H1 (cell line): ENCODE measurements around the gene EPX. TPM values are rescaled to one million over a fixed set of nuclear protein-coding genes. Genes with fewer than 3 reads are reported as not detected.

Experiments used
- CTCF ChIA-PET: fragments of 300-600 bp; sonication (Branson Sonifier 250); formaldehyde crosslinking; loops from one replicate; lab custom pipeline; 2021; ENCODE audit not compliant: partially characterized antibody; lab: Charles Lee
- POLR2A ChIA-PET: fragments of 300-600 bp; sonication (Branson Sonifier 250); formaldehyde crosslinking; loops from one replicate; lab custom pipeline; 2021; ENCODE audit warnings: inconsistent platforms; ENCODE audit not compliant: partially characterized antibody; lab: Charles Lee
- DNase-seq, 2 experiments: peaks; one replicate each; pipeline versions ENCODE4 v3.0.0 to v3.0.0-alpha.2; 2010 to 2022; ENCODE audit warnings: low spot score in 2 of 2, low read depth in 1 of 2, mixed read lengths in 1 of 2
- FAIRE-seq: peaks from 2 replicates; lab custom pipeline; 2011; peaks lifted over from hg19 to GRCh38; lab: Jason Lieb, UNC
- H2AFZ ChIP-seq: 2 replicates; pipeline ENCODE4 v1.8.1; 2012; ENCODE audit warnings: low read length, inconsistent platforms
- H2AK5ac ChIP-seq: 2 replicates; pipeline ENCODE4 v1.6.1; 2013; ENCODE audit warnings: low read depth, low read length
- H2BK120ac ChIP-seq: replicated peaks from 2 replicates; pipeline ENCODE3; 2013; ENCODE audit warnings: low read depth, low read length, inconsistent platforms
- H2BK12ac ChIP-seq: 2 replicates; pipeline ENCODE4 v1.6.1; 2013; ENCODE audit warnings: low read depth, low read length
- H2BK15ac ChIP-seq: 2 replicates; pipeline ENCODE4 v1.6.1; 2013; ENCODE audit warnings: low read length
- H2BK20ac ChIP-seq: 2 replicates; pipeline ENCODE4 v1.6.1; 2013; ENCODE audit warnings: low read length
- H2BK5ac ChIP-seq: 2 replicates; pipeline ENCODE4 v1.6.1; 2013; ENCODE audit warnings: low read depth, low read length
- H3K14ac ChIP-seq: 2 replicates; pipeline ENCODE4 v1.6.1; 2013; ENCODE audit warnings: inconsistent platforms; ENCODE audit not compliant: insufficient read length
- H3K18ac ChIP-seq: 2 replicates; pipeline ENCODE4 v1.6.1; 2013; ENCODE audit warnings: low read length; ENCODE audit errors: extremely low read depth
- H3K23ac ChIP-seq: 2 replicates; pipeline ENCODE4 v1.6.1; 2013; ENCODE audit warnings: inconsistent platforms; ENCODE audit not compliant: insufficient read length
- H3K23me2 ChIP-seq: 2 replicates; pipeline ENCODE4 v1.6.1; 2013; ENCODE audit warnings: low read depth, low read length
- H3K27ac ChIP-seq: 2 replicates; pipeline ENCODE4 v1.6.1; 2011; ENCODE audit warnings: low read depth, low read length, inconsistent platforms
- H3K27me3 ChIP-seq, 4 experiments: replicated peaks in 1 of 4; 1 replicate in 1 of 4; 2 replicates in 3 of 4; pipeline versions ENCODE4 v1.6.1 to v1.8.1; 2011 to 2013; ENCODE audit warnings: low read length in 3 of 4, mild to moderate bottlenecking in 3 of 4, inconsistent platforms in 2 of 4, mixed read lengths in 2 of 4, moderate library complexity in 1 of 4; ENCODE audit not compliant: control insufficient read depth in 3 of 4, insufficient read depth in 3 of 4; ENCODE audit errors: extremely low read depth in 1 of 4
- H3K36me3 ChIP-seq, 4 experiments: 2 replicates each; pipeline versions ENCODE4 v1.6.1 to v1.8.1; 2011 to 2013; ENCODE audit warnings: mild to moderate bottlenecking in 4 of 4, low read length in 3 of 4, moderate library complexity in 2 of 4, control low read depth in 1 of 4, inconsistent platforms in 1 of 4; ENCODE audit not compliant: insufficient read depth in 4 of 4, control insufficient read depth in 2 of 4
- H3K4ac ChIP-seq: replicated peaks from 2 replicates; pipeline ENCODE3; 2013; ENCODE audit warnings: low read length, low read depth, mixed read lengths, inconsistent platforms; ENCODE audit not compliant: insufficient read length
- H3K4me1 ChIP-seq, 4 experiments: replicated peaks in 1 of 4; 1 replicate in 1 of 4; 2 replicates in 3 of 4; pipeline versions ENCODE4 v1.6.1 to v1.8.1; 2011 to 2013; ENCODE audit warnings: low read length in 3 of 4, inconsistent platforms in 2 of 4, mixed read lengths in 1 of 4; ENCODE audit not compliant: insufficient read depth in 4 of 4, control insufficient read depth in 3 of 4
- H3K4me2 ChIP-seq, 2 experiments: 2 replicates each; pipeline versions ENCODE4 v1.6.1 to v1.8.1; 2011 to 2013; ENCODE audit warnings: low read depth in 2 of 2, low read length in 2 of 2, control low read depth in 1 of 2, inconsistent platforms in 1 of 2, mild to moderate bottlenecking in 1 of 2; ENCODE audit not compliant: insufficient read depth in 1 of 2
- H3K4me3 ChIP-seq, 4 experiments: fragments of 200-600, 300-600 bp in 1 of 4; sonication (generic), shearing (Covaris generic), sonication (Bioruptor Twin) in 1 of 4; 2 replicates each; pipeline versions ENCODE4 v1.5.1 to v1.8.1; 2011 to 2016; ENCODE audit warnings: low read length in 4 of 4, low read depth in 3 of 4, control low read depth in 2 of 4, inconsistent platforms in 2 of 4, mild to moderate bottlenecking in 2 of 4, mixed read lengths in 1 of 4, moderate library complexity in 1 of 4; ENCODE audit not compliant: insufficient read depth in 2 of 4; ENCODE audit errors: extremely low read depth in 1 of 4
- H3K56ac ChIP-seq: replicated peaks from 2 replicates; pipeline ENCODE3; 2013; ENCODE audit warnings: low read depth, mild to moderate bottlenecking, mixed read lengths, low read length, inconsistent platforms; ENCODE audit not compliant: insufficient read length
- H3K79me1 ChIP-seq: 2 replicates; pipeline ENCODE4 v1.6.1; 2013; ENCODE audit warnings: low read depth, low read length, control low read depth
- H3K79me2 ChIP-seq, 2 experiments: 2 replicates each; pipeline versions ENCODE4 v1.6.1 to v1.8.1; 2012 to 2013; ENCODE audit warnings: low read length in 2 of 2, mild to moderate bottlenecking in 2 of 2, inconsistent platforms in 1 of 2; ENCODE audit not compliant: insufficient read depth in 2 of 2, control insufficient read depth in 1 of 2
- H3K9ac ChIP-seq, 4 experiments: replicated peaks in 1 of 4; 1 replicate in 1 of 4; 2 replicates in 3 of 4; pipeline versions ENCODE4 v1.6.1 to v1.8.1; 2011 to 2013; ENCODE audit warnings: low read depth in 3 of 4, low read length in 3 of 4, control low read depth in 2 of 4, mild to moderate bottlenecking in 2 of 4, moderate library complexity in 2 of 4, inconsistent platforms in 1 of 4; ENCODE audit errors: extremely low read depth in 1 of 4
- H3K9me3 ChIP-seq, 2 experiments: 2 replicates each; pipeline versions ENCODE4 v1.6.1 to v1.8.1; 2012 to 2013; ENCODE audit warnings: mild to moderate bottlenecking in 2 of 2, moderate library complexity in 2 of 2, control low read depth in 1 of 2, inconsistent platforms in 1 of 2, low read depth in 1 of 2, low read length in 1 of 2, mixed read lengths in 1 of 2; ENCODE audit not compliant: insufficient read depth in 2 of 2
- H4K20me1 ChIP-seq, 2 experiments: replicated peaks in 1 of 2; 2 replicates each; pipeline versions ENCODE3 to v1.8.1; 2011 to 2013; ENCODE audit warnings: inconsistent platforms in 2 of 2, low read length in 2 of 2, mild to moderate bottlenecking in 1 of 2; ENCODE audit not compliant: insufficient read depth in 2 of 2, control insufficient read depth in 1 of 2
- H4K5ac ChIP-seq: 2 replicates; pipeline ENCODE4 v1.6.1; 2013; ENCODE audit warnings: low read length, low read depth, mixed read lengths, inconsistent platforms; ENCODE audit not compliant: insufficient read length
- H4K8ac ChIP-seq: 2 replicates; pipeline ENCODE4 v1.8.0; 2013; ENCODE audit warnings: mild to moderate bottlenecking, moderate library complexity, low read length, inconsistent platforms; ENCODE audit not compliant: insufficient read depth; ENCODE audit errors: extremely low read depth
- H4K91ac ChIP-seq: replicated peaks from 2 replicates; pipeline ENCODE3; 2013; ENCODE audit warnings: low read length, mixed read lengths, inconsistent platforms; ENCODE audit not compliant: insufficient read length
- CTBP2 ChIP-seq: IDR thresholded peaks from 2 replicates; pipeline ENCODE4 v1.7.0; 2011; ENCODE audit warnings: borderline replicate concordance, mild to moderate bottlenecking, moderate library complexity, mixed read lengths, low read length; ENCODE audit not compliant: insufficient read depth, insufficient read length
- EZH2 ChIP-seq: fragments of 200-600 bp; sonication (generic); IDR thresholded peaks from 2 replicates; pipeline ENCODE4 v1.7.1; 2012; ENCODE audit warnings: low read depth, mild to moderate bottlenecking, moderate library complexity, low read length, inconsistent platforms; ENCODE audit not compliant: severe bottlenecking
- FOSL1 ChIP-seq: IDR thresholded peaks from 2 replicates; pipeline ENCODE4 v1.6.1; 2011; ENCODE audit warnings: mild to moderate bottlenecking, low read depth, low read length, moderate library complexity; ENCODE audit not compliant: insufficient read depth
- HDAC6 ChIP-seq: IDR thresholded peaks from one replicate; pipeline ENCODE4 v1.7.1; 2012; ENCODE audit warnings: low read depth, mild to moderate bottlenecking, inconsistent platforms, low read length, moderate library complexity
- RAD21 ChIP-seq, 2 experiments: IDR thresholded peaks in 1 of 2; conservative IDR thresholded peaks in 1 of 2; 2 replicates each; pipeline ENCODE4 v1.6.1; 2011; ENCODE audit warnings: low read depth in 2 of 2, low read length in 2 of 2, improper control_type of control experiment in 1 of 2, inconsistent platforms in 1 of 2, mild to moderate bottlenecking in 1 of 2, moderate library complexity in 1 of 2
- RFX5 ChIP-seq: IDR thresholded peaks from 2 replicates; pipeline ENCODE4 v1.6.1; 2011; ENCODE audit warnings: low read depth, low read length, improper control_type of control experiment, borderline replicate concordance
- RNF2 ChIP-seq: fragments of 200-900, 300-1000 bp; sonication (generic); IDR thresholded peaks from 2 replicates; pipeline ENCODE4 v1.7.1; 2016; ENCODE audit warnings: borderline replicate concordance, low read depth, mild to moderate bottlenecking, antibody characterized with exemption, low read length; ENCODE audit not compliant: poor library complexity, severe bottlenecking; ENCODE audit errors: missing control alignments
- RXRA ChIP-seq: IDR thresholded peaks from 2 replicates; pipeline ENCODE4 v1.6.1; 2011; ENCODE audit warnings: low read depth, mild to moderate bottlenecking, low read length, moderate library complexity; ENCODE audit not compliant: insufficient read depth
- ZNF274 ChIP-seq: IDR thresholded peaks from 2 replicates; pipeline ENCODE4 v1.7.0; 2012; ENCODE audit warnings: low read length, borderline replicate concordance; ENCODE audit errors: extremely low read depth
- WGBS, 2 experiments: shearing (Covaris generic) in 1 of 2; methylation state at CpG; one replicate each; pipeline versions ENCODE4 v1.1.6 to v1.1.7; 2013 to 2015; ENCODE audit warnings: low lambda C conversion rate in 2 of 2, mixed read lengths in 2 of 2, inconsistent platforms in 1 of 2, low coverage in 1 of 2, missing lambda C conversion rate in 1 of 2; ENCODE audit not compliant: insufficient replicate concordance in 2 of 2, insufficient coverage in 1 of 2, insufficient read length in 1 of 2; ENCODE audit errors: extremely low coverage in 1 of 2, missing lambda C conversion rate in 1 of 2; 5-methylcytosine and 5-hydroxymethylcytosine counted together
- polyA plus RNA-seq, 7 experiments: library from polyadenylated mRNA; depleted of rRNA in 3 of 7; stranded (reverse) in 5 of 7; unstranded in 2 of 7; fragments of >200 nt in 5 of 7; fragments of 200-250 nt in 2 of 7; gene quantifications; 1 replicate in 5 of 7; 2 replicates in 1 of 7; 4 replicates in 1 of 7; pipeline versions ENCODE4 v1.2.1 to v1.2.3, GENCODE V29; 2011 to 2013; ENCODE audit warnings: missing spikeins in 2 of 7, mixed read lengths in 2 of 7
- total RNA-seq: library from RNA; stranded (reverse); fragmentation: NEBNext Ultra II Directional; extraction: Animal tissue kit (Norgen Biotek cat#: 25700); gene quantifications from 2 replicates; pipeline ENCODE4 v1.2.1, GENCODE V29; 2021

Gene EPX
- total and polyA plus RNA-seq, 2 of the 8 experiments (the other 6 are each of a cell fraction or from before 2014, with no cell fraction given), result not detected

- no peaks in the 10 kb centered on the region for H3K36me3 ChIP-seq
- peak overlapping the region; percentile 50 for H3K56ac ChIP-seq
- TF ChIP-seq CTBP2 (no peak), ZNF274 (no peak), RNF2 (no peak), RAD21 (IDR thresholded peaks at IDR 0.05 in 1 of 2, conservative IDR thresholded peaks at IDR 0.05 in 1 of 2; ENCODE audit: low read depth in 2 of 2, low read length in 2 of 2) (no peak), HDAC6 (no peak), RXRA (no peak), RFX5 (no peak), FOSL1 (no peak), EZH2 (peak; percentile 51)
These were observed 35.4 kb upstream of the EPX start for GRCh38 chr17:58156839-58157803.

More at GRCh38 chr17:58156839-58157803, 35.4 kb upstream of the EPX start:
- peak overlapping the region; percentile 94 to 95 for H3K4me2 ChIP-seq
- DNase-seq (peak in 1 of 2 experiments; percentile 78), FAIRE-seq (peak; percentile 92)
- H3K4ac ChIP-seq, result no peak overlapping the region
- 0 out of 2 replicates have a peak overlapping the region, but pooled peaks have one; percentile 32 for H2BK15ac ChIP-seq
- H4K5ac ChIP-seq, result no peak overlapping the region
- H3K4me1 ChIP-seq, result peaks cover 0 to 10% (median 2%) of the 10 kb centered on the region in 4 experiments; a peak in 2 of 7 replicates
- 3% methylated on average over 55 of the region's 65 CpGs; no CpG with 5 or more reads in 1 of the 2 experiments for WGBS, 2 experiments
- no peak overlapping the region for H2AK5ac ChIP-seq
- no peak overlapping the region for H2BK120ac ChIP-seq
- peak overlapping the region; percentile 47; the same call in 1 of the 2 replicates for H2BK5ac ChIP-seq
- H4K20me1 ChIP-seq, result no peaks in the 10 kb centered on the region
- peak overlapping the region; percentile 99 for H2AFZ ChIP-seq
- peak overlapping the region; percentile 54 to 73 (median 67) for H3K4me3 ChIP-seq
- no peaks in the 10 kb centered on the region for H3K79me2 ChIP-seq
- H3K14ac ChIP-seq, result no peak overlapping the region
- peak overlapping the region; percentile 84 for H2BK12ac ChIP-seq
- H3K79me1 ChIP-seq, result no peaks in the 10 kb centered on the region
- no peaks in the 10 kb centered on the region for H3K9me3 ChIP-seq
- ChIA-PET CTCF (interaction anchor here (1.0 to 1.9 kb wide), 5 partner anchors 12 to 43 kb away, joined by 3 to 5 read pairs (median 4); no protein-coding TSS in a partner anchor), POLR2A (interaction anchor here (0.8 to 1.6 kb wide), 7 partner anchors 11 to 290 kb away, joined by 3 to 6 read pairs (median 3); partner anchors contain the start of gene SRSF1)
- peaks cover 9% of the 10 kb centered on the region for H3K23me2 ChIP-seq
- H3K23ac ChIP-seq, result no peak overlapping the region
- peak overlapping the region; percentile 11 for H4K91ac ChIP-seq
- H3K9ac ChIP-seq, result peak overlapping the region; percentile 14 to 74 (median 60)
- peak overlapping the region; percentile 89 for H3K18ac ChIP-seq
- peak overlapping the region; percentile 84; the same call in 1 of the 2 replicates for H4K8ac ChIP-seq
- peaks cover 0 to 13% (median 7%) of the 10 kb centered on the region in 4 experiments; a peak in 5 of 7 replicates for H3K27me3 ChIP-seq
- H3K27ac ChIP-seq, result no peak overlapping the region
- no peak overlapping the region for H2BK20ac ChIP-seq
